D721Med (cell line): ENCODE data around the gene TIPRL.
"Not testable (repeated sequence)": the region's sequence is repeated elsewhere in the genome, so short reads cannot be mapped to it uniquely, and the experiment has no call there.

Experiments used
- DNase-seq: peaks from one replicate; pipeline ENCODE4 v3.0.0; 2011; ENCODE audit warnings: low spot score; ENCODE audit not compliant: insufficient read length
- FAIRE-seq: peaks from 2 replicates; lab custom pipeline; 2011; peaks lifted over from hg19 to GRCh38; lab: Jason Lieb, UNC
- CTCF ChIP-seq: IDR thresholded peaks from 2 replicates; pipeline ENCODE4 v1.5.1; 2012; ENCODE audit warnings: mild to moderate bottlenecking, control low read depth; ENCODE audit not compliant: insufficient read depth; ENCODE audit errors: missing control alignments

Gene TIPRL

GRCh38 chr1:168172250-168172915, 6.4 kb upstream of the TIPRL start:
- FAIRE-seq (no peak), DNase-seq (no peak)
- no peak for TF ChIP-seq CTCF

- TF ChIP-seq CTCF, result no peak
- DNase-seq (no peak), FAIRE-seq (peak; percentile 21)
These were observed 530 bp upstream of the TIPRL start for GRCh38 chr1:168178227-168178637.

GRCh38 chr1:168179438-168180147, 831 bp downstream of the TIPRL start:
- TF ChIP-seq CTCF, result no peak
- FAIRE-seq, result no peak
- DNase-seq, result no peak

GRCh38 chr1:168180148-168180524, 1.4 kb downstream of the TIPRL start:
- no peak for FAIRE-seq

GRCh38 chr1:168181063-168181720, 2.4 kb downstream of the TIPRL start:
- DNase-seq, FAIRE-seq: not testable (repeated sequence)

More at GRCh38 chr1:168180148-168180524, 1.4 kb downstream of the TIPRL start:
- no peak for TF ChIP-seq CTCF
- no peak for DNase-seq

- FAIRE-seq (no peak), DNase-seq (no peak)
- TF ChIP-seq CTCF, result no peak
These were observed 8.4 kb downstream of the TIPRL start for GRCh38 chr1:168187177-168187576.

GRCh38 chr1:168190403-168190802, 11.6 kb downstream of the TIPRL start:
- FAIRE-seq, result peak; percentile 96
- DNase-seq, result no peak
- TF ChIP-seq CTCF, result no peak
